Measurements from ENCODE around the gene SIDT2.
"Not testable (repeated sequence)": the region's sequence is repeated elsewhere in the genome, so short reads cannot be mapped to it uniquely, and the experiment has no call there.

SIDT2 gene

GRCh38 chr11:117205211-117205818, 26.8 kb downstream of the SIDT2 start:
- DNase-seq: no peak

GRCh38 chr11:117206111-117206510, 27.6 kb downstream of the SIDT2 start:
- not testable (repeated sequence) for DNase-seq

GRCh38 chr11:117206859-117207258, 28.3 kb downstream of the SIDT2 start:
- DNase-seq: not testable (repeated sequence)

GRCh38 chr11:117207481-117207880, 28.9 kb downstream of the SIDT2 start:
- DNase-seq: not testable (repeated sequence)

GRCh38 chr11:117208710-117209109, 30.2 kb downstream of the SIDT2 start:
- not testable (repeated sequence) for DNase-seq

GRCh38 chr11:117209351-117210125, 31.0 kb downstream of the SIDT2 start:
- DNase-seq: not testable (repeated sequence)

- DNase-seq: no peak
Observed at GRCh38 chr11:117210620-117211019, 32.1 kb downstream of the SIDT2 start.

GRCh38 chr11:117212697-117213355, 34.3 kb downstream of the SIDT2 start:
- no peak for DNase-seq

- no peak for DNase-seq
Observed at GRCh38 chr11:117214404-117215110, 36.0 kb downstream of the SIDT2 start.

- peak; percentile 71 for DNase-seq
Observed at GRCh38 chr11:117217141-117218084, 38.9 kb downstream of the SIDT2 start.

GRCh38 chr11:117218133-117218915, 39.8 kb downstream of the SIDT2 start:
- no peak for DNase-seq

- DNase-seq: no peak
Observed at GRCh38 chr11:117219001-117219400, 40.5 kb downstream of the SIDT2 start.

- no peak for DNase-seq
Observed at GRCh38 chr11:117219455-117219854, 40.9 kb downstream of the SIDT2 start.

- DNase-seq: no peak
Observed at GRCh38 chr11:117219995-117220394, 41.5 kb downstream of the SIDT2 start.

GRCh38 chr11:117220568-117220967, 42.0 kb downstream of the SIDT2 start:
- DNase-seq: no peak

GRCh38 chr11:117220999-117221774, 42.6 kb downstream of the SIDT2 start:
- no peak for DNase-seq

- DNase-seq: peak; percentile 45
Observed at GRCh38 chr11:117221775-117222517, 43.4 kb downstream of the SIDT2 start.

- DNase-seq: no peak
Observed at GRCh38 chr11:117222991-117223740, 44.6 kb downstream of the SIDT2 start.

Measured in EL (cell line).